ENCODE data around the gene DKK3.

GRCh38 chr11:11967669-11968510 lies 40.5 kb downstream of the DKK3 start:
- TF ChIP-seq CTCF (IDR thresholded peaks at IDR 0.05; ENCODE audit: low read depth, low read length, missing input control) = no peak
- no peak for TF ChIP-seq FOXA1 (IDR thresholded peaks at IDR 0.05)
- TF ChIP-seq SP1 (IDR thresholded peaks at IDR 0.05) = peak; percentile 66
- no peak for TF ChIP-seq EGR1 (IDR thresholded peaks at IDR 0.05; ENCODE audit: low read depth in 2 of 2)
- TF ChIP-seq TAF1 (conservative IDR thresholded peaks at IDR 0.05) = no peak
- no peak for TF ChIP-seq ATF3 (IDR thresholded peaks at IDR 0.05)
- no peak for TF ChIP-seq JUND (IDR thresholded peaks at IDR 0.05)
- no peak for TF ChIP-seq NR2F2 (IDR thresholded peaks at IDR 0.05)
- TF ChIP-seq MAX (IDR thresholded peaks at IDR 0.05) = peak; percentile 29
- no peak for TF ChIP-seq GABPA (IDR thresholded peaks at IDR 0.05 in 1 of 2, conservative IDR thresholded peaks at IDR 0.05 in 1 of 2)
- TF ChIP-seq RXRA (IDR thresholded peaks at IDR 0.05) = peak; percentile 64 to 84
- TF ChIP-seq REST (IDR thresholded peaks at IDR 0.05) = no peak
- TF ChIP-seq RAD21 (IDR thresholded peaks at IDR 0.05) = no peak
